M059J (cell line): ENCODE data around the gene DAO. TPM values are rescaled to one million over a fixed set of nuclear protein-coding genes. Genes with fewer than 3 reads are reported as not detected.
A peak's percentile ranks its signal among the peaks of the same experiment; 100 is the strongest.
"Not testable (repeated sequence)": the region's sequence is repeated elsewhere in the genome, so short reads cannot be mapped to it uniquely, and the experiment has no call there.

Experiments
- DNase-seq: peaks from one replicate; pipeline ENCODE4 v3.0.0-alpha.2; 2012; ENCODE audit warnings: low read depth
- total RNA-seq: library from RNA; depleted of rRNA; stranded (reverse); fragments of >200 nt; shearing (Covaris generic); gene quantifications from 2 replicates; pipeline ENCODE4 v1.2.3, GENCODE V29; 2014

The DAO gene
- total RNA-seq, 1 experiment from 2014 or later, result not detected

DNA sequence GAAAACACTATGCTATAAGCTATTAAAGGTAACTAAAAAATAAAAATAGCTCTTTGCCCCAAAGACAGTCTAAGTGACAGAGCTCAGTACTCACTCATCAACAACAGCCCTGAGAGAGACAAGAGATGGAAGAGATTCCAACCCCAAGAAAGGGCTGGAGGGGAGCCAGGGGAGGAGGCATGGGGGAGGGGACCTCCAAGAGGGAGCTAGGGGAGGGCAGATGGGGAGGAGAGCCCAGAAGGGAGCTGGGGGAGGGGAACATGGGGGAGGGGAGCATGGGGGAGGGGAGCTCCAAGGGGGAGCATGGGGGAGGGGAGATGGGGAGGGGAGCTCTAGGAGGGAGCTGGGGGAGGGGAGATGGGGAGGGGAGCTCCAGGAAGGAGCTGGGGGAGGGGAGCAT lies 30.2 kb upstream of the DAO start:
- peak; percentile 53 for DNase-seq

DNA sequence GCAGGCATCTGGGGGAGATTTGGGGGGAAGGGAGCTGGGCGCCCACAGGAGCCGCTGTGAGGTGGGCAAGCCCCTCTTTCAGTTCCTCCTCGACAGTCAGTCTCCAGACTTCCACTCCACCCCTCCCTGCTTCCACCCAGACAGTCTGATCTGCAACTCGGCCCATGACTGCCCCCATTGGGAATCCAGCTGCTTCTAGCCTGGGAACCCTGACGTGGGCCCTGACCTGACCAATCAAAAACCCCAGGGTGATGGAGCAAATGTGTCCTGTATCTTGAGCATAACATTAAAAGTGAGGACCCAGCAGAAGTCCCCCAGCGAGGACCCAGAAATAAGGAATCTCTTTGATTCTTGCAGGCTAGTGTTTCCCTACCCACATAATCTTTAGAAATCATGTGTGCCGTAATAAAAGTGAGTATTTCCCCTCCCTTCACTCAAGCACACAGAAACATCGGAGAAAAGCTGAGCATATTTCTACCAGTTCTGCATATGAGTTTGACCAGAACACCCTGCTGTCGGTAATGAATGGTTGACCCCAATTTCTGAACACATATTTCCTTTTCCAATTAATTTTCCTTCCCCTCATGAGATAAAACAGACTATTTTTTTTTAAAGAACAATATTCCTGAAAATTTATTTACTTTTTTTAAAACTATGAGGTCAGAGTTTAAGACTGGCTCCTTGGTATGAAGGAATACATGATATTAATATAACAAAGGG lies 28.9 kb upstream of the DAO start:
- DNase-seq, result peak; percentile 52

DNA sequence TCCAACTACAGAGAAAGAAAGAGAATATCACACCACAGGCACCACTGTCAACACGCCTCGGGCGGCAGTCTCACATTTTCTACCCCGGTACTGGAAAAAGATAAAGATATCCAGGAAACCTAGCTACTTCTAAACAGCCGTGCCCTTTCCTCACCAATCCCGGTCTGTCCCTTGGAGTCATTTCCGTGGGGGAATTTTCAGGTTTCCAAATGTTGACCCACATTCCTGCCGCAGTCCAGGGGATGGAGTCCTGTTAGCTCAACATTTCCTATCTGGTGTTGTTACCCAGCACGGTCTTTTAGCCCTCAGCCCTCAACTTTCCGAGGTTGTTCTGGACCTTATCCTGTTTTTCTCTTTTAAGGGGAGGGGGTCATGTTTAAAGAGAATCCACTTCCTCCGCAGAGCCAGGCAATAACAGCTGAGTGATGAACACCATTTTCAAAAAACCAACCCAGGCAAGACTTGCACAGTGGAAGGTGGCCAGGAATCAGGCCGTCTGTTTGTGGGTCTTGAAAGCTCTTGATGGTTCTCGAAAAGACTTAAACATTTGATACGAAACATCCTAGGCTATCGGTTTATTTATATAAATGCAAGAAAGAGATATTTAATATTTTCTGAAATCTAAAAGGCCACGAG lies 27.1 kb upstream of the DAO start:
- no peak for DNase-seq

DNA sequence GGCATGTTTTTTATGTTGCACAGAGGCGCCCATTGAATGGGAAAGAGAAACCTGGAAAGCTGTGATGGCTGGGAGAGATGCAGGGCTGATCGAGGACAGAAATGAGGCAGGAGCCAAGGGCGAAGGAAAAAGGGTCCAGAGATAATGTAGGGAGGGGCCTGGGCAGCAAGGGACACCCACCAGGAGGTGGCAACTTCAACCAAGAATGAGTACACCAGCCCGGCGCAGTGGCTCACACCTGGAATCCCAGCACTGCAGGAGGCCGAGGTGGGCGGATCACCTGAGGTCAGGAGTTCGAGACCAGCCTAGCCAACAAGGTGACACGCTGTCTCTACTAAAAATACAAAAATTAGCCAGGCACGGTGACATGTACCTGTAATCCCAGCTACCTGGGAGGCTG lies 26.5 kb upstream of the DAO start:
- DNase-seq, result no peak

DNA sequence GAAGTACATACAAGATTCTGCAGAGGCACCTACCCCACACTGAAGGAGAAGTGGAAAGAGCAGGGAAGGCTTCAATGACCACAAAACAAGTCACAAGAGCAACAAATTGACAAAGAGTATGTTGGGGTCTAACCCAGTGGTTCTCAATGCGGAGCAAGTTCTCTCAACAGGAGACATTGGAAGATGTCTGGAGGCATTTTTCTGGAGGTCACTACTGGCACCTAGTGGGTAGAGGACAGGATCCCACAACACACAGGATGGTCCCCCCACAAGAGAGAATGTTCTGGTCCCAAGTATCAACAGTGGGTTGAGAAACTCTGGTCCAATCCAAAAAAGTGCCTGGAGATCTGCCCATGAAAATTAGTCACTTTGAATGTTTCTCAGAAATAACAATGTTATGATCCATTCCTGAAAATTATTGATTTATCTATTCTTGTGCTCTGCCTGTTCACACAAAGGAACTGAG lies 25.9 kb upstream of the DAO start:
- peak; percentile 91 for DNase-seq

DNA sequence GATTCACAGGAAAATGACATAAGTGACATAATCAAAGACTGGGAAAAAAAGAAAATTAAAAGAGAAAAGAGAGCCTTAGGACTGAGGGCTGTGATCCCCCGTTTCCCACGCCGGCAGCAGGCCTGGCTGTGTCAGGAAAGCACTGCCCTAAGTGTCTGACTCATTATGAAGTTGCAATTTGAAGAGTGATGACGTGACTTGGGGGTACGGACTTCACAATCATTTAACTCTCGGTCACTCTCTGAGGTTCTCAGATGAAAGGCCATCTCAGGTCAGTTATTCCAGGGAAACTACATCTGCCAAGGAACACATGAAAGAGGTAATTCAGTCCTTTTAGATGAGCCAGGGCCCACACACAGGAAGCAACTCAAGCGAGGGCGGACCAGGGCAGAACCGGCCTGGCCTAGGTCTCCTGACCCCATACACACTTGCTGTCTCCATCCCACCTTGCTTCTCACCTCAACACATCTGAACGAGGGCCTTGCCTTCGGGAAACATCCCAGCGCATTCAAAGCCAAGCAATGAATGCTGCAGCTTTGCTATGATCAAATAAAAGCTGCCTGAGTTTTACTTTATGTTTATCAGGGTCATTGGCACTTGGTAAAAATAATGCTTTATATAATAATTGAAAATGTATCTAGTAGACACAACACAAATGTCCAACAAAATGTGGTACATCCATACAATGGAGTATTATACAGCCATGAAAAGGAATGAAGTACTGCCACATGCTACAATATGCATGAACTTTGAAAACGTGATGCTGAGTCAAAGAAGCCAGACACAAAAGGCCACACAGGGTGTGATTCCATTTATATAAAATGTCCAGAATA lies 25.2 kb upstream of the DAO start:
- DNase-seq, result peak; percentile 99

DNA sequence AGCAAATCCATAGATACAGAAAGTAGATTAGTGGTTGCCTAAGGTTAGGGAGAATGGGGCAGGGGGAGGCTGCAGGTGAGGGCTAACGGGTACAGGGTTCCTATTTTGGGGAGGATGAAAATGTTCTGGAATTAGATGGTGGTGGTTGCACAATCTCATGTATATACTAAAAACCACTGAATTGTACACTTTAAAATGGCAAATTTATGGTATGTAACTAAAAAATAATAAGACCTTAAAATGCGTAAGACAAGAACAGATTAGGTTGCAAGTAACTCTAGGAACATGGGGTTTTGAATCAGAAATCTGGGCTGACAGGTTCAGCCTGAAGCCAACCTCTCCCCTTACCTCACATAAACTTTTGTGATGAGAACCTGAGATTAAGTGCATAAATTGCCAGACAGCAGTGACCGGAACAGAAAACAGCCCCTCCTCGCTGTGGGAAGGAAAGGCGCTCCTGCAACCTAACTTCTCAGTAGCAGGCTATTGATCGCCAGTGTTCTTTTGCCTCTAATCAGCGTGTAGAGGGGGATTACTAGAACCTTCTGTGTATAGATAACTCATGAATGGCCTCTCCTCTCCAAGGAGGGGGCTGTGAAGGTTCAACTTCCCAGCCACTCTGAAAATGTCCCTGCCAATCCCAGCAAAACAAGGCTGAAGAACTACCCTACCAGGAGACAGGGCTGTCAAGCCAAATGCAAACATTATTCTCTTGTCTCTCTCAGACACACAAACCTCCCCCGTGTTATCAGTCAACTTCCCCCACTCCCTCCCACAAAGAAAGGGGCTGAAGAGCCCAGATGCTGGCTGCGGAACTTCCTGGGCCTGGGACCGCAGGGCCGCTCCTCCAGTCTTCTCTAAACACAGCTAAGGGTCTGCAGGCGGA lies 24.4 kb upstream of the DAO start:
- DNase-seq, result peak; percentile 41

DNA sequence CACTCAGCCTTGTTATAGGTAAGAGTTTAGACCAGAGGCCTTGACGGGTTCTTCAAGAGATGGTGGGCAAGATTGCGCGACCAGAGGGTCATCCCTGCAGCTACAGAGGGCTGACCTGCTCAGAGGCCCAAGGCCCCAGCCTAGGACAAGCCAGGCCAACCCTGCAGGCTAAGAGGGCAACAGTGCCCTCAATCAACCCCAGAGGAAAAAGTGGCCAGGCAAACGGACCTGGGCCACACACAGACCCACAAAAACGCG lies 23.8 kb upstream of the DAO start:
- no peak for DNase-seq

DNA sequence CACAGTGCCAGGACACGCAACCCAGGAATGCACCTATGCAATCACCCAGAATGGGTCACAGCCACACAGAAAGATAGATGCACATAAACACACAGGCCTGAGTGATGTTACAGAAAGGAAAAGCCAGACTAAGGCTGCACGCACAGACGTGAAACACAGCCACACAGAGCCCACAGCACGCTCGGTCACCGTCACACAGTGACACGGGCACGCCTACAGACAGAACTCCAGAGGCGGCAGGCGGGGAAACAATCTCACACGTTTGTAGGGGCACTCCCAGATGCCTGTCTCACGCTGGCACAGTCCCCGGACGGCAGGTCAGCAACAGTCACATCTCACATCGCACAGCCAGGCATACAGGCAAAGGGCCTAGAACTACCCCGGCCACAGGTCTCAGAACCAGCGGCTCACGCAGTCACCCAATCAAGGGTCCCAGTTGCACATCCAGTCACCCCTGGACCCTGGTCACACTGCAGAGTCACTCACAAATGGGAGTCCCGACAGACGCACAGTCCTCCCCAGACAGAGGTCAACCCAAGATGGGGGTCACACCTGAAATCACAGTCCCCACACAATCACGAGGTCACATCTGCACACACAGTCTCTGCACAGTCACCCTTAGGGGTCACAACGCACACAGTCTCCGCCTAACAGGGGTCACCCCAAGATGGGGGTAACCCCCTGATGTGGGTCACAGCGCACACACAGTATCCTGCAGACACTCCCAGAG lies 23.3 kb upstream of the DAO start:
- peak; percentile 83 for DNase-seq

DNA sequence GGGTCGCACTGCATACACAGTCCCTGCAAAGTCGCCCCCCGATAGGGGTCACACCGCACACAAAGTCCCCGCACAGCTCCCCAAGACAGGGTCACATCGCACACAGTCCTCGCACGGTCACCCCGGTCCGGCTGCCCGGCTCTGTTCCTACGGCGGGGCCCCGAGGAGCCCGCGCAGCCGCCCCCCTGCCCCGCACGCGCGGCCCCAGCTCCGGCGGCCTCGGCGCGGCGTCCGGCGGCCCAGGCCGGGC lies 22.8 kb upstream of the DAO start:
- DNase-seq, result no peak

DNA sequence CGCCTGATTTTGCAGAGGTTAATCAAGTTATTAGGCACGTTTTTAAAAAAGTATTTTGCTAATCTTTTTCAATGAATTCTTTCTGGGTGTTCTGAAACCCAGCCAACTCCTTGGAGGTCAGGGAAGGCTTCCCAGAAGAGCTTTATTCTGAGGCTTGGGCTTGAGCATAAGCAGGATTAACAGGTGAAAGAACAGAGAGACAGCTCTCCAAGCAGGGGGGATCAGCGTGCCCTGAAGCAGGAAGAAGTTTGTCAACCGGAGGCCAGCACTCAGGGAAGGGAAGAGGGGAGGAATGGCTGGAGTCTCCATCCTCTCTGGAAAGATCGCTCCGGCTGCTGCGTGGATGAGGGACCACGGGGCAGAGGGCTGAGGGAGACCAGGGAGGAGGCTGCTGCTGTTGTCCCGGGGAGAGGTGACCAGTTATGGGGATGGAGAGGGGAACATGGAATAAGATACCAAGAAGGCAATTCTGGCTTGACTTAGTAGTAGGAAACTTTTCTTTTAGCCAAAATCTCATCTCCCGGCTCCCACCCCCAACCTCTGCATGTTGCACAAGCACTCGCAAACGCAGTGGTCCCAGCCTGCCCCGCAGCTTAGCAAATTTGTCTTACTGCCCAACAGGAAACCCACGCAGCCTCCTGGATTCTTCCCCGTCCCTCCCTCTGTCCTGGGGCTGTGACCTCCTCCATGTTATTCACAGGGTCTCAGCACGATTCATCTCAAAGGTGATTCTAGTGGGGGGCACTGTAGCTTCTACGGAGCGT lies 21.4 kb upstream of the DAO start:
- no peak for DNase-seq

DNA sequence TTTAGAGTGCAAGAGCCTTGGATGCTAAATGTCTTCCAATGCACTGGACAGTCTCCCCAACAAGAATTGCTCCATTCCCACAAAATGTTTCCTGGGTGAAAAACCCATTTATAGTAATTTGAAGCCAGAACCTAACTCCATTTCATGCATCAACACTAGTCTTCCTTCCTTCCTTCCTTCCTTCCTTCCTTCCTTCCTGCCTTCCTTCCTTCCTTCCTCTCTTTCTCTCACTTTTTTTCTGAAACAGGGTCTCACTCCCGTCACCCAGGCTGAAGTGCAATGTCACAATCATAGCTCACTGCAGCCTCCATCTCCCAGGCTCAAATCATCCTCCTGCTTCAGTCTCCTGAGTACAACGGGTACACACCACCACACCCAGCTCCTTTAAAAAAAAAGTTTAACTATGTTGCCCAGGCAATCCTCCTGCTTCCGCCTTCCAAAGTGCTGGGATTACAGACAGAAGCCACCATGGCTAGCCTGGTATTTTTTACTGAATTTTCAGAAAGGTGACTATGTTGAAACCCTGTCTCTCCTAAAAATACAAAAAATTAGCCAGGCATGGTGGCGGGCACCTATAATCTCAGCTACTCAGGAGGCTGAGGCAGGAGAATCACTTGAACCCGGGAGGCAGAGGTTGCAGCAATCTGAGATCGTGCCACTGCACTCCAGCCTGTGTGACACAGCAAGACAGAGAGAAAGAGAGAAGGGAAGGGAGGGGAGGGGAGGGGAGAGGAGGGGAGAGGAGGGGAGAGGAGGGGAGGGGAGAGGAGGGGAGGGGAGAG lies 20.6 kb upstream of the DAO start:
- DNase-seq, result not testable (repeated sequence)

DNA sequence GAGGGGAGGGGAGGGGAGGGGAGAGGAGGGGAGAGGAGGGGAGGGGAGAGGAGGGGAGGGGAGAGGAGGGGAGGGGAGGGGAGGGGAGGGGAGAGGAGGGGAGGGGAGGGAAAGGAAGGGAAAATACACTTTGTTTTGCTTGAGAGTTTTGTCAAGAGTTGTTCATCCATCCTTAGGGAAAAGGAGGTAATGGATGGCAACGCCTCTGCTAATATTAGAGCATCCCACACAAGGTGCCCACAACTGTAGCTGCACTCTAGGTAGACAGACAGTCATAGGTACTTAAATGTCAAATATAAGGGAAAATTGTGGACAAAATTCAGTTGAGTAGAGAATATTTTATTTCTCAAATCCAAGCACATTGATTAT lies 20.0 kb upstream of the DAO start:
- no peak for DNase-seq

DNA sequence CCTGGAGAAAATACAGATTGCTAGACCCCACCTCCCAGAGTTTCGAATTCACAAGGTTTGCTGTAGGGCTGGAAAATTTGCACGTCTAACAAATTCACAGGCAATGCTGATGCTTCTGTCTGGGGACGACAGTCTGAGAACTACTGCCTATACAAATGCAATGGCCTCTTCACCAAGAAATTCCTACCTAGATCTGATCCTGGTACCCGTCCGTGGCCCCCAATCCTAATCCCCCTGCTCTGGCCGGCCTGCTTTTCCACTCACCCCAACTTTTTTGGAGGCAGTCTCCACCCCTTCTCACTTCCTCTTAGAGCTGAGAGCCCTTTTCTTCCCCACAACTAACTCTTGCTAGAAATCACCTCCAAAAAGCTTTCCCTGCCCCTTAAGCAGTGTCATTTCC lies 19.4 kb upstream of the DAO start:
- DNase-seq, result no peak

DNA sequence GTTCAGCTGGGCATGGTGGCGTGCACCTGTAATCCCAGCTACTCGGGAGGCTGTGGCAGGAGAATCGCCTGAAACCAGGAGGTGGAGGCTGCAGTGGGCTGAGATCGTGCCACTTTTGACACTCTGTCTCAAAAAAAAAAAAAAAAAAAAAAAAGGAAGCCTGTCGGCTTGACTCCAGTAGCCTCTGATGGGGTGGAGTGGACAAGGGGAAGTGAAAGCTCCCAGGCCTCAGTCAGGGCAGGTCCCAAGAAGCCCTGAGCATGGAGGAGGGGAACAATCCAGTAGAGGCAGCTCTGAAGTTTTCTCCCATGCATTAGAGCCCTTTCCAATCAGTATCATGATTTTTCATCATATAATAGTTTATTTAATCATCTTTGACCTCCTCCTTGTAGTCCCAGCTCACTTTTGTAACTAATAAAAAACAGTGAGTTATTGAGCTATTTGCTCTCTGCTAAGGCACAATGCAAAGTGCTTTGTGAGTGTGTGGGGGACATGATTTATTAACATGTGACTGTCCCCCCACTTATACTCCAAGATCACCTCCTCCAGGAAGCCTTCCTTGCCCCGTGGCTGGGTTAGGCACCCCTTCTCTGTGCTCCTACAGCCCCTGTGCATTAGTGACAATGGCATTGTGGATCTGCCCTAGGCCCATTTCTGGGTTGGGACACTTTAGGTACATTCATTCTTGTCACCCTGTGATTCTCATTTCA lies 17.9 kb upstream of the DAO start:
- no peak for DNase-seq

DNA sequence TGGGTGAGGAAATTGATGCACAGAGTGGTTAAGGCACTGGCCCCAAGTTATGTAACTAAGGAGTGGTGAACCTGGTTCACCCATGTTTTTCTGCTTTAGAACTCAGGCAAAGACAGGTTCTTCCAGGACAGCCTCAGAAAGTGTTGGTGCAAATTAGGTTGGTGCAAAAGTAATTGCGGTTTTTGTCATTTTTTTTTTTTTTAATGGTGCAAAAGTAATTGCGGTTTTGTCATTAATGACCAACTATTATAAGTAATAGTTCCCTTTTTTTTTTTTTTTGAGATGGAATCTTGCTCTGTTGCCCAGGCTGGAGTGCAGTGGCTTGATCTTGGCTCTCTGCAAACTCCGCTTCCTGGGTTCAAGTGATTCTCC lies 17.3 kb upstream of the DAO start:
- no peak for DNase-seq

DNA sequence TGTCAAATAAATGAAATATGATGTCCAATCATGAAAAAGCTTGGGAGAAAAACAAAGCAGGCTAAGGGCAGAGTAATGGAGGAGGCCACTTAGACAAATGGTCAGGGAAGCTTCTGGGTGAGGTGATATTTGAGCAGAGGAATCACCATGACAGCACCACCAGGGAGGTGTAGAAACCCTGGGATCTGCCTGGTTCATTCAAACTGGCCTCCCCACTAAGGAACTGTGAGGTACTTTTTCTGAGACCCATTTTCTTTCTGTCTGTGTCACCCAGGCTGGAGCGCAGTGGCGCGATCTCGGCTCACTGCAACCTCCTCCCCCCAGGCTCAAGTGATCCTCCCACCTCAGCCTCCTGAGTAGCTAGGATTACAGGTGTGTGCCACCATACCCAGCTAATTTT lies 14.7 kb upstream of the DAO start:
- no peak for DNase-seq

DNA sequence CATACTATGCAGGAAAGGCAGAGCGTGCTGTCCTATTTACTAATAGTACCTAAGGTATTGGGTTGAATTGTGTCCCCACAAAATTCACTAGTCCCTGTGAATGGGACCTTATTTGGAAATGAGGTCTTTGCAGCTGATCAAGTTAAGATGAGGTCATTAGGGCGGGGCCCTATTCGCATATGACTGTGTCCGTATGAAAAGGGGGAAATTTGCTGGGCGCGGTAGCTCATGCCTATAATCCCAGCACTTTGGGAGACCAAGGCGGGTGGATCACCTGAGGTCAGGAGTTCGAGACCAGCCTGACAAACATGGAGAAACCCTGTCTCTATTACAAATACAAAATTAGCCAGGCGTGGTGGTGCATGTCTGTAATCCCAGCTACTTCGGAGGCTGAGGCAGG lies 13.8 kb upstream of the DAO start:
- DNase-seq, result not testable (repeated sequence)

DNA sequence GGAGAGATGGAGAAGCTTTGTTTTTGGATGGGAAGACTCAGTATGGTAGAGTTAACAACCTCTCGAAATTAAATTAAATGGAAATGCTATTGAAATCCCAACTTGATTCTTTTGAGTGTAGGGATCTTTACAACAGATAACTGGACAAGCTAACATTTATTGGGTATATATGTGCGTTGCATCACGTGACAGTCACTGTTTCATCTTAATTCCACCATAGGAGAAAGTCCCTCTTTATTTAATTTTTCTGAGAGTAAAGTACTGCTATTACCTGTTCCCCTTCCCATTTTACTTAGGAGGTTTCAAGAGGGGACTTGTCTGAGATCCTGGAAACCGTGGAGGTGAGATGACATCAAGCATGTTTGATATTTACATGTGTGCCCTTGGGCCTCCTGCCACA lies 11.1 kb upstream of the DAO start:
- DNase-seq, result no peak

DNA sequence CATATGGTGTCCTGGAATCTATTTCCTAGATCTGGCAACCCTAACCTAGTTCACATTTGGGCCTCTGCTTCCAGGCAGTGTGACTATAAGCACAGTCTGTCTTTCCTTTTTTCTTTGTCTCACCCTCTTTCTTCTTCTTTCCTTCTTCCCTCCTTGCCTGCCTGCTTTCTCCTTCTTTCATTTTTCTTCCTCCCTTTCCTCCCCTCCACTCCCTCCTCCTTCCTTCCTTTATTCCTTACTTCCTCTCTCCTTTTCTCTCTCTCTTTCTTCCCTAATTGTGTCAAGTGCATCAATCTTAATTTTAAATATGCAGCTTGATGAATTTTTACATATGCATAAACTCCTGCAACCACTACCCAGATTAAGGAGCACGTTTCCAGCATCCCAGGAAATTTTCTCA lies 4.6 kb upstream of the DAO start:
- no peak for DNase-seq
